Mesenchymal stem cell (in vitro differentiated cells and primary cell): ENCODE data around the gene DPPA4.
A peak's percentile ranks its signal among the peaks of the same experiment; 100 is the strongest.

Experiments used
- DNase-seq: peaks from one replicate; pipeline ENCODE4 v3.0.0-alpha.2; 2013
- H2AFZ ChIP-seq: one replicate; pipeline ENCODE4 v1.6.1; 2013; ENCODE audit warnings: low read depth, mild to moderate bottlenecking, control low read depth, inconsistent platforms, low read length, moderate library complexity
- H2AK5ac ChIP-seq: 2 replicates; pipeline ENCODE4 v1.6.1; 2013; ENCODE audit warnings: low read length, moderate library complexity, mild to moderate bottlenecking, inconsistent platforms; ENCODE audit not compliant: severe bottlenecking
- H2BK120ac ChIP-seq: one replicate; pipeline ENCODE4 v1.6.1; 2013; ENCODE audit warnings: low read depth, mild to moderate bottlenecking, inconsistent platforms, low read length, moderate library complexity
- H2BK12ac ChIP-seq, 2 experiments: one replicate each; pipeline ENCODE4 v1.6.1; 2013; ENCODE audit warnings: inconsistent platforms in 2 of 2, low read length in 2 of 2, mild to moderate bottlenecking in 2 of 2, moderate library complexity in 2 of 2, control low read depth in 1 of 2
- H2BK15ac ChIP-seq: one replicate; pipeline ENCODE4 v1.6.1; 2013; ENCODE audit warnings: mild to moderate bottlenecking, low read depth, inconsistent platforms; ENCODE audit not compliant: poor library complexity, severe bottlenecking
- H2BK5ac ChIP-seq: 2 replicates; pipeline ENCODE4 v1.6.1; 2013; ENCODE audit warnings: low read depth, mild to moderate bottlenecking, low read length, control low read depth, inconsistent platforms; ENCODE audit not compliant: poor library complexity, severe bottlenecking
- H3K14ac ChIP-seq, 2 experiments: one replicate each; pipeline ENCODE4 v1.6.1; 2013; ENCODE audit warnings: inconsistent platforms in 2 of 2, low read length in 2 of 2, control low read depth in 1 of 2, mild to moderate bottlenecking in 1 of 2, moderate library complexity in 1 of 2
- H3K18ac ChIP-seq, 2 experiments: one replicate each; pipeline ENCODE4 v1.6.1; 2013; ENCODE audit warnings: inconsistent platforms in 2 of 2, low read length in 2 of 2, control low read depth in 1 of 2, low read depth in 1 of 2, mild to moderate bottlenecking in 1 of 2
- H3K23ac ChIP-seq, 2 experiments: one replicate each; pipeline ENCODE4 v1.6.1; 2013; ENCODE audit warnings: inconsistent platforms in 2 of 2, low read length in 2 of 2, mild to moderate bottlenecking in 2 of 2, moderate library complexity in 2 of 2, control low read depth in 1 of 2
- H3K27ac ChIP-seq: 2 replicates; pipeline ENCODE4 v1.5.1; 2013; ENCODE audit warnings: mild to moderate bottlenecking, moderate library complexity, low read length, control low read depth, inconsistent platforms; ENCODE audit not compliant: poor library complexity, severe bottlenecking
- H3K27me3 ChIP-seq, 2 experiments: 2 replicates each; pipeline versions ENCODE4 v1.6.1 to v1.7.0; 2013; ENCODE audit warnings: low read length in 2 of 2, mild to moderate bottlenecking in 2 of 2, moderate library complexity in 2 of 2, control low read depth in 1 of 2, inconsistent platforms in 1 of 2; ENCODE audit not compliant: control insufficient read depth in 1 of 2, insufficient read depth in 1 of 2
- H3K36me3 ChIP-seq, 2 experiments: 2 replicates each; pipeline versions ENCODE4 v1.6.1 to v1.7.0; 2013; ENCODE audit warnings: low read length in 2 of 2, control low read depth in 1 of 2, inconsistent platforms in 1 of 2, low read depth in 1 of 2, mild to moderate bottlenecking in 1 of 2; ENCODE audit not compliant: insufficient read depth in 2 of 2, control insufficient read depth in 1 of 2
- H3K4ac ChIP-seq, 2 experiments: one replicate each; pipeline ENCODE4 v1.6.1; 2013; ENCODE audit warnings: inconsistent platforms in 2 of 2, low read length in 2 of 2, mild to moderate bottlenecking in 2 of 2, moderate library complexity in 2 of 2, control low read depth in 1 of 2, low read depth in 1 of 2
- H3K4me1 ChIP-seq: 2 replicates; pipeline ENCODE4 v1.6.1; 2013; ENCODE audit warnings: low read depth, low read length, control low read depth; ENCODE audit not compliant: control insufficient read depth, insufficient read depth
- H3K4me2 ChIP-seq: 2 replicates; pipeline ENCODE4 v1.6.1; 2013; ENCODE audit warnings: low read length, mild to moderate bottlenecking, inconsistent platforms; ENCODE audit not compliant: poor library complexity, severe bottlenecking
- H3K4me3 ChIP-seq, 2 experiments: 2 replicates each; pipeline versions ENCODE4 v1.5.1 to v1.7.0; 2013; ENCODE audit warnings: low read length in 2 of 2, mild to moderate bottlenecking in 2 of 2, control low read depth in 1 of 2, low read depth in 1 of 2; ENCODE audit not compliant: insufficient read depth in 1 of 2
- H3K79me1 ChIP-seq: replicated peaks from 2 replicates; pipeline ENCODE4 v1.6.1; 2013; ENCODE audit warnings: mild to moderate bottlenecking, control low read depth, low read length, inconsistent platforms; ENCODE audit not compliant: poor library complexity, severe bottlenecking
- H3K9ac ChIP-seq: 2 replicates; pipeline ENCODE4 v1.7.0; 2013; ENCODE audit warnings: mild to moderate bottlenecking, low read length, moderate library complexity
- H3K9me3 ChIP-seq: 2 replicates; pipeline ENCODE4 v1.7.0; 2013; ENCODE audit warnings: mild to moderate bottlenecking, low read length; ENCODE audit not compliant: control insufficient read depth
- H4K8ac ChIP-seq: one replicate; pipeline ENCODE4 v1.6.1; 2013; ENCODE audit warnings: inconsistent platforms, mild to moderate bottlenecking, low read length, moderate library complexity
- H4K91ac ChIP-seq: one replicate; pipeline ENCODE4 v1.6.1; 2013; ENCODE audit warnings: mild to moderate bottlenecking, low read length, inconsistent platforms
- WGBS: methylation state at CpG from one replicate; pipeline ENCODE4 v1.1.7; 2013; ENCODE audit warnings: mixed read lengths; 5-methylcytosine and 5-hydroxymethylcytosine counted together

Gene DPPA4

DNA sequence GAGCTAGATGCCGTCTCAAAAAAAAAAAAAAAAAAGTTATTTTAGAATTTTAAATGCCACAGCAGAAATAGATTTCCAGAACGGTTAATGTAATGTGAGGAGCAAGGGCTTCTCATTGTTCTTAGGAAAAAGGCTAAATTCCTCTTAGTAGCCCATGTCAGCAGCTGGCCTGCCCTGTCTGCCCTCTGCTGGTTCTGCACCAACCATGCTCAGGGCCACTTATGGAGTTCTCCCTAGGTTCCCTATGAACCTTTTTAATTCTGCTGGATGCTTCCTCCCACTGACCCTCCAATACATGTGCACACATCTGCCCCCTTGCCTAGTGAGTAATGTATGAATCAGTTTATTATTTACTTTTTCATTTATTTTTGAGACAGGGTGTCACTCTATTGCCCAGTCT is 32.2 kb upstream of the DPPA4 start:
- Histone ChIP-seq H2BK5ac (no peak overlapping the region), H4K8ac (no peak overlapping the region), H3K18ac (no peak overlapping the region), H2BK12ac (no peak overlapping the region), H3K14ac (no peak overlapping the region), H2BK120ac (no peak overlapping the region), H3K4ac (no peak overlapping the region), H3K27me3 (no peaks in the 10 kb centered on the region), H3K4me1 (no peaks in the 10 kb centered on the region), H4K91ac (no peak overlapping the region), H2AK5ac (no peak overlapping the region), H3K4me2 (no peak overlapping the region), H3K27ac (no peak overlapping the region), H3K36me3 (no peaks in the 10 kb centered on the region), H3K4me3 (no peak overlapping the region), H3K23ac (no peak overlapping the region), H3K9ac (no peak overlapping the region), H3K79me1 (no peaks in the 10 kb centered on the region), H3K9me3 (no peaks in the 10 kb centered on the region), H2AFZ (no peak overlapping the region), H2BK15ac (no peak overlapping the region)
- 64% methylated on average over 1 of the region's 2 CpGs for WGBS
- peak; percentile 26 for DNase-seq

DNA sequence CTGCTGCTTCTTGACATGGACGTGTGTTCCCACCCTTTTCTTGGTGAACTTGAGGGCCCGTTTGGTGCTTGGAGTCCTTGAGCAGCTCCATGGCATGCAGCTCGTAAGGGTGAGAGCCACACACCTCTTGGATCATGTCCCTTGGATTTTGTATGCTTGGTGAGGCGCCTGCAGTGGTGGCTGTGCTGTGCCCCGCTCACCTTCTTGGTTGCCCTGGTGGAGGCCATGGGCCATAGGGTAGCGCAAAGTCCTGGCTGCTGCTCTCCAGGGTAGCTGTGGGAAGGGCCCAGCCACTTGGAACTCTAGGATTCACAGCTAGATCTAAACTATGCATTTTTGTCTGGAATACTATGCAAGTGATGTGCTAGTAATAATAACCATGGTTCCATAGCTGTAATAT is 26.7 kb upstream of the DPPA4 start:
- Histone ChIP-seq H2BK120ac (no peak overlapping the region), H3K4ac (no peak overlapping the region), H3K27me3 (no peaks in the 10 kb centered on the region), H2AK5ac (no peak overlapping the region), H4K91ac (no peak overlapping the region), H2AFZ (no peak overlapping the region), H4K8ac (no peak overlapping the region), H3K9ac (no peak overlapping the region), H3K14ac (no peak overlapping the region), H3K18ac (no peak overlapping the region), H2BK12ac (no peak overlapping the region), H3K79me1 (no peaks in the 10 kb centered on the region), H3K4me2 (no peak overlapping the region), H2BK5ac (no peak overlapping the region), H2BK15ac (no peak overlapping the region), H3K23ac (no peak overlapping the region), H3K4me3 (no peak overlapping the region), H3K36me3 (no peaks in the 10 kb centered on the region), H3K9me3 (no peaks in the 10 kb centered on the region), H3K4me1 (peaks cover 3% of the 10 kb centered on the region), H3K27ac (no peak overlapping the region)
- WGBS = 81% methylated on average over 6 of the region's 6 CpGs
- DNase-seq = no peak

DNA sequence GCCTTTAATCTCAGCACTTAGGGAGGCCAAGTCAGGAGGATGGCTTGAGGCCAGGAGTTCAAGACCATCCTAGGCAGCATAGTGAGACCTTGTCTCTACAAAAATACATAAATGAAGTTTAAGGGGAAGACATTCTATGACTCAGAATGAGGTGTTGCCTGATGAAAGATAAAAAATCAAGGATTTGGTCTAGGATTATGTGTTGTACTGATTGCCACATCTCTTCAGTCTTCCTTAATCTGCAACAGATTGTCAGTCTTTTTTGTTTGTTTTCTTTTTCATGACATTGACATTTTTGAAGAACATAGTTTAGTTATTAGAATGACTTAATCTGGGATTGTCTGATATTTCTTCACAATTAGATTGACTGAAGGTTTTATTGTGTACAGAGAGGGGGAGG is 26.3 kb upstream of the DPPA4 start:
- Histone ChIP-seq H2AK5ac (no peak overlapping the region), H3K14ac (no peak overlapping the region), H3K4me2 (no peak overlapping the region), H3K23ac (no peak overlapping the region), H4K91ac (no peak overlapping the region), H3K36me3 (no peaks in the 10 kb centered on the region), H3K4me3 (no peak overlapping the region), H2BK5ac (no peak overlapping the region), H2BK12ac (no peak overlapping the region), H3K27me3 (no peaks in the 10 kb centered on the region), H2BK120ac (no peak overlapping the region), H3K4ac (no peak overlapping the region), H4K8ac (no peak overlapping the region), H2AFZ (no peak overlapping the region), H3K18ac (no peak overlapping the region), H2BK15ac (no peak overlapping the region), H3K79me1 (no peaks in the 10 kb centered on the region), H3K4me1 (peaks cover 3% of the 10 kb centered on the region), H3K9me3 (no peaks in the 10 kb centered on the region), H3K27ac (no peak overlapping the region), H3K9ac (no peak overlapping the region)
- no peak for DNase-seq

DNA sequence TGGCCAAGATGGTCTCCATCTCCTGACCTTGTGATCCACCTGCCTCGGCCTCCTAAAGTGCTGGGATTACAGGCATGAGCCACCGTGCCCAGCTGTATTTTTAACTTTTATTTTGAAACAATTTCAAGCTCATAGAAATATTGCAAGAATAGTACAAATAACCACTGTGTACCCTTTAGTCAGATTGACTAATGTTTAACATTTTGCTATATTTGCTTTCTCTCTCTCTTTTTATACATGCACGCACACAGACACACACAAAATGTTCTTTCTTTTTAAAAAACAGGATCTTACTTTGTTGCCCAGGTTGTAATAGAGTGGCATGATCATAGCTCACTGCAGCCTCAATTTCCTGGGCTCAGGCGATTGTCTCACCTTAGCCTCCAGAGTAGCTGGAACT is 25.5 kb upstream of the DPPA4 start:
- Histone ChIP-seq H2BK5ac (no peak overlapping the region), H2AFZ (no peak overlapping the region), H2AK5ac (no peak overlapping the region), H3K9me3 (no peaks in the 10 kb centered on the region), H3K4me3 (no peak overlapping the region), H3K9ac (no peak overlapping the region), H3K79me1 (no peaks in the 10 kb centered on the region), H3K27ac (no peak overlapping the region), H3K4ac (no peak overlapping the region), H4K91ac (no peak overlapping the region), H2BK12ac (no peak overlapping the region), H3K23ac (no peak overlapping the region), H3K18ac (no peak overlapping the region), H3K4me2 (no peak overlapping the region), H2BK15ac (no peak overlapping the region), H3K27me3 (no peaks in the 10 kb centered on the region), H3K36me3 (no peaks in the 10 kb centered on the region), H4K8ac (no peak overlapping the region), H2BK120ac (no peak overlapping the region), H3K4me1 (peaks cover 3% of the 10 kb centered on the region), H3K14ac (no peak overlapping the region)
- 100% methylated on average over 3 of the region's 4 CpGs for WGBS
- no peak for DNase-seq
